Caco-2 (cell line): ENCODE data around the gene ATP8B1. TPM values are rescaled to one million over a fixed set of nuclear protein-coding genes. Genes with fewer than 3 reads are reported as not detected.

ENCODE experiments used
- BruUV-seq: library from RNA; stranded (reverse); fragments of 400-500 nt; replicated peaks from 2 replicates; lab custom pipeline; 2021; lab: Mats Ljungman, UMichigan
- CTCF ChIA-PET: fragments of 300-600 bp; sonication (Branson Sonifier 250); formaldehyde crosslinking; loops from one replicate; lab custom pipeline; 2022; ENCODE audit warnings: antibody characterized with exemption; lab: Charles Lee
- POLR2A ChIA-PET: fragments of 300-600 bp; sonication (Branson Sonifier 250); formaldehyde crosslinking; loops from one replicate; lab custom pipeline; 2022; ENCODE audit warnings: antibody characterized with exemption; lab: Charles Lee
- DNase-seq, 2 experiments: peaks; one replicate each; pipeline versions ENCODE4 v3.0.0 to v3.0.0-alpha.2; 2020 to 2022
- H3K27me3 ChIP-seq: replicated peaks from 2 replicates; pipeline ENCODE4 v1.6.0; 2011; ENCODE audit warnings: low read length; ENCODE audit not compliant: control insufficient read depth, insufficient read depth
- H3K36me3 ChIP-seq: 2 replicates; pipeline ENCODE4 v1.5.1; 2011; ENCODE audit warnings: low read length; ENCODE audit not compliant: control insufficient read depth, insufficient read depth
- H3K4me1 ChIP-seq: fragments of 250-450 bp; sonication (Bioruptor Pico); 2 replicates; pipeline ENCODE4 v1.5.1; 2020; ENCODE audit warnings: mild to moderate bottlenecking
- H3K4me3 ChIP-seq: 2 replicates; pipeline ENCODE4 v1.5.1; 2011; ENCODE audit warnings: low read depth, mild to moderate bottlenecking, control low read depth, low read length
- H3K9me3 ChIP-seq: fragments of 250-450 bp; sonication (Bioruptor Pico); 2 replicates; pipeline ENCODE4 v1.5.1; 2020; ENCODE audit warnings: mild to moderate bottlenecking, moderate library complexity
- H3K27ac Mint-ChIP-seq: one replicate; pipeline ENCODE4 v1.8.0; 2022; ENCODE audit warnings: mixed read lengths; ENCODE audit not compliant: unreplicated experiment
- H3K27me3 Mint-ChIP-seq: one replicate; pipeline ENCODE4 v1.8.0; 2022; ENCODE audit warnings: mixed read lengths; ENCODE audit not compliant: insufficient read depth, unreplicated experiment
- H3K36me3 Mint-ChIP-seq: one replicate; pipeline ENCODE4 v1.8.0; 2022; ENCODE audit warnings: mild to moderate bottlenecking, mixed read lengths; ENCODE audit not compliant: insufficient read depth, unreplicated experiment
- H3K4me1 Mint-ChIP-seq: one replicate; pipeline ENCODE4 v1.8.0; 2022; ENCODE audit warnings: low read depth, mixed read lengths; ENCODE audit not compliant: unreplicated experiment
- H3K4me3 Mint-ChIP-seq: one replicate; pipeline ENCODE4 v1.8.0; 2022; ENCODE audit warnings: mild to moderate bottlenecking, moderate library complexity, mixed read lengths; ENCODE audit not compliant: unreplicated experiment
- H3K9me3 Mint-ChIP-seq: one replicate; pipeline ENCODE4 v1.8.0; 2022; ENCODE audit warnings: mixed read lengths; ENCODE audit not compliant: unreplicated experiment
- CTCF ChIP-seq, 2 experiments: fragments of 200-600 bp in 1 of 2; IDR thresholded peaks; 1 replicate in 1 of 2; 2 replicates in 1 of 2; pipeline versions ENCODE4 v1.5.1 to v1.8.0; 2011 to 2022; ENCODE audit warnings: antibody characterized with exemption in 1 of 2, control low read depth in 1 of 2, inconsistent platforms in 1 of 2, low read depth in 1 of 2, low read length in 1 of 2, mild to moderate bottlenecking in 1 of 2, moderate library complexity in 1 of 2; ENCODE audit not compliant: insufficient read depth in 1 of 2, severe bottlenecking in 1 of 2, unreplicated experiment in 1 of 2
- intact Hi-C: fragments of 100-400 bp; cut with micrococcal nuclease; formaldehyde crosslinking; loops from one replicate; pipeline ENCODE4 v1.10.0; 2022; ENCODE audit not compliant: unreplicated experiment
- total RNA-seq: library from RNA; stranded (reverse); gene quantifications from 2 replicates; pipeline ENCODE4 v1.2.3, GENCODE V29; 2022

The ATP8B1 gene
- total RNA-seq, 1 experiment from 2014 or later: 31.6 TPM

- H3K9me3 Mint-ChIP-seq: no peaks in the 10 kb centered on the region
- CTCF ChIA-PET: no interaction called here
- intact Hi-C loops: no loop called here
- no peak overlapping the region for H3K4me3 Mint-ChIP-seq
- H3K4me3 ChIP-seq: no peak overlapping the region
- no peaks in the 10 kb centered on the region for H3K9me3 ChIP-seq
- peaks cover 49% of the 10 kb centered on the region for H3K36me3 Mint-ChIP-seq
- TF ChIP-seq CTCF (IDR thresholded peaks at IDR 0.05; ENCODE audit: insufficient read depth in 1 of 2, low read depth in 1 of 2, low read length in 1 of 2, severe bottlenecking in 1 of 2, unreplicated experiment in 1 of 2): no peak
- H3K36me3 ChIP-seq: peaks cover 1% of the 10 kb centered on the region; the same call in 1 of the 2 replicates
- no peaks in the 10 kb centered on the region for H3K4me1 ChIP-seq
- H3K27me3 ChIP-seq: no peaks in the 10 kb centered on the region
- no peaks in the 10 kb centered on the region for H3K4me1 Mint-ChIP-seq
- no TSS peak for BruUV-seq
- H3K27me3 Mint-ChIP-seq: no peaks in the 10 kb centered on the region
- H3K27ac Mint-ChIP-seq: no peak overlapping the region
- no peak for DNase-seq
- POLR2A ChIA-PET: no interaction called here
Measured at GRCh38 chr18:57696271-57696670, 106.8 kb downstream of the ATP8B1 start.

- no peak for TF ChIP-seq CTCF (IDR thresholded peaks at IDR 0.05; ENCODE audit: insufficient read depth in 1 of 2, low read depth in 1 of 2, low read length in 1 of 2, severe bottlenecking in 1 of 2, unreplicated experiment in 1 of 2)
- ChIA-PET CTCF (no interaction called here), POLR2A (interaction anchor here (0.6 kb wide), 1 partner anchor 80 kb away, joined by 4 read pairs; no protein-coding TSS in a partner anchor)
- no peaks in the 10 kb centered on the region for H3K9me3 ChIP-seq
- H3K36me3 ChIP-seq: peaks cover 4% of the 10 kb centered on the region; the same call in 1 of the 2 replicates
- H3K4me3 ChIP-seq: no peak overlapping the region
- intact Hi-C loops: no loop called here
- H3K27me3 ChIP-seq: no peaks in the 10 kb centered on the region
- DNase-seq: no peak
- Mint-ChIP-seq H3K9me3 (no peaks in the 10 kb centered on the region), H3K4me1 (no peaks in the 10 kb centered on the region), H3K4me3 (no peak overlapping the region), H3K27me3 (no peaks in the 10 kb centered on the region), H3K36me3 (peaks cover 49% of the 10 kb centered on the region), H3K27ac (no peak overlapping the region)
- BruUV-seq: no TSS peak
- no peaks in the 10 kb centered on the region for H3K4me1 ChIP-seq
Measured at GRCh38 chr18:57691363-57691762, 111.8 kb downstream of the ATP8B1 start.

GRCh38 chr18:57687970-57688369 is 115.1 kb downstream of the ATP8B1 start:
- no peak for TF ChIP-seq CTCF (IDR thresholded peaks at IDR 0.05; ENCODE audit: insufficient read depth in 1 of 2, low read depth in 1 of 2, low read length in 1 of 2, severe bottlenecking in 1 of 2, unreplicated experiment in 1 of 2)
- peaks cover 3% of the 10 kb centered on the region; the same call in 1 of the 2 replicates for H3K36me3 ChIP-seq
- H3K4me3 ChIP-seq: no peak overlapping the region
- Mint-ChIP-seq H3K27me3 (no peaks in the 10 kb centered on the region), H3K36me3 (peaks cover 42% of the 10 kb centered on the region), H3K27ac (no peak overlapping the region), H3K4me3 (no peak overlapping the region), H3K9me3 (no peaks in the 10 kb centered on the region), H3K4me1 (no peaks in the 10 kb centered on the region)
- no TSS peak for BruUV-seq
- H3K27me3 ChIP-seq: no peaks in the 10 kb centered on the region
- ChIA-PET CTCF (no interaction called here), POLR2A (no interaction called here)
- no peak for DNase-seq
- intact Hi-C loops: no loop called here
- no peaks in the 10 kb centered on the region for H3K4me1 ChIP-seq
- no peaks in the 10 kb centered on the region for H3K9me3 ChIP-seq
